ENCODE measurements around the gene BASP1.
"Not testable (repeated sequence)": the region's sequence is repeated elsewhere in the genome, so short reads cannot be mapped to it uniquely, and the experiment has no call there.

The BASP1 gene

GRCh38 chr5:17257705-17258273, 40.4 kb downstream of the BASP1 start:
- DNase-seq = no peak

GRCh38 chr5:17258431-17258830, 41.0 kb downstream of the BASP1 start:
- DNase-seq = no peak

GRCh38 chr5:17259012-17259411, 41.6 kb downstream of the BASP1 start:
- DNase-seq = not testable (repeated sequence)

GRCh38 chr5:17259630-17260257, 42.3 kb downstream of the BASP1 start:
- DNase-seq = no peak

GRCh38 chr5:17260549-17260948, 43.1 kb downstream of the BASP1 start:
- DNase-seq = no peak

GRCh38 chr5:17261075-17261474, 43.6 kb downstream of the BASP1 start:
- no peak for DNase-seq

- no peak for DNase-seq
Measured at GRCh38 chr5:17265041-17265440, 47.6 kb downstream of the BASP1 start.

- DNase-seq = no peak
Measured at GRCh38 chr5:17267106-17267505, 49.7 kb downstream of the BASP1 start.

GRCh38 chr5:17269201-17269600, 51.8 kb downstream of the BASP1 start:
- DNase-seq = no peak

- no peak for DNase-seq
Measured at GRCh38 chr5:17272111-17272510, 54.7 kb downstream of the BASP1 start.

GRCh38 chr5:17275289-17276158, 58.1 kb downstream of the BASP1 start:
- DNase-seq = no peak

- DNase-seq = no peak
Measured at GRCh38 chr5:17276445-17276844, 59.0 kb downstream of the BASP1 start.

GRCh38 chr5:17277907-17278306, 60.5 kb downstream of the BASP1 start:
- no peak for DNase-seq

- DNase-seq = no peak
Measured at GRCh38 chr5:17278931-17279330, 61.5 kb downstream of the BASP1 start.

- no peak for DNase-seq
Measured at GRCh38 chr5:17279487-17279886, 62.1 kb downstream of the BASP1 start.

GRCh38 chr5:17282283-17283120, 65.1 kb downstream of the BASP1 start:
- no peak for DNase-seq

GRCh38 chr5:17283121-17283415, 65.6 kb downstream of the BASP1 start:
- DNase-seq = no peak

GRCh38 chr5:17287501-17288155, 70.2 kb downstream of the BASP1 start:
- DNase-seq = no peak

- DNase-seq = no peak
Measured at GRCh38 chr5:17288570-17288969, 71.1 kb downstream of the BASP1 start.

- DNase-seq = no peak
Measured at GRCh38 chr5:17289681-17290539, 72.5 kb downstream of the BASP1 start.

- no peak for DNase-seq
Measured at GRCh38 chr5:17290540-17290974, 73.1 kb downstream of the BASP1 start.
